Neural progenitor cell (in vitro differentiated cells): ENCODE data around the gene ENDOG.

Experiments
- CTCF ChIP-seq: fragments of 200-600 bp; sonication (generic); IDR thresholded peaks from 2 replicates; pipeline ENCODE4 v1.5.1; 2017; ENCODE audit warnings: antibody characterized with exemption, mild to moderate bottlenecking
- EZH2phosphoT487 ChIP-seq: fragments of 200-600 bp; sonication (generic); IDR thresholded peaks from 2 replicates; pipeline ENCODE4 v1.6.1; 2017; ENCODE audit warnings: antibody characterized with exemption

- TF ChIP-seq CTCF (no peak), EZH2phosphoT487 (no peak)
Observed at GRCh38 chr9:128824911-128825310, 6.6 kb downstream of the ENDOG start.
